NOMO-1 (cell line): ENCODE results near the gene GEMIN8.
A peak's percentile ranks its signal among the peaks of the same experiment; 100 is the strongest.

Source experiments
- DNase-seq, 2 experiments: peaks; one replicate each; lab custom pipeline; 2025; ENCODE audit not compliant: unreplicated experiment in 2 of 2; lab: John Stamatoyannopoulos, UW

GEMIN8 gene

DNA sequence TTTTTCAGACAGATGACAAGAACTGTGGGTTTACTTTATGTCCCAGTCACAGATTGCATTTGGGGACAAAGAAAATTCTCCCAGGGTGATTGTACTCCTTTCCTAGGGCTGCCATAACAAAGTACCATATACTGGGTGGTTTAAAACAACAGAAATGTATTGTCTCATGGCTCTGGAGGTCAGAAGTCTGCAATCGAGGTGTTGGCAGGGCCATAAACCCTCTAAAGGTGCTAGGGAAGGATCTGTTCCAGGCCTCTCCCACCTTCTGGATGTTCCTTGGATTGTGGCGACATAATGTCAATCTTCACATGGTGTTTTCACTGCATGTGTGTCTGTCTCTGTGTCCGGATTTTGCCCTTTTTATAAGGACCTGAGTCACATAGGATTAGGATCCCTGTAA, 12.3 kb downstream of the GEMIN8 start:
- DNase-seq, result no peak

- no peak for DNase-seq
Observed at GRCh38 chrX:14015941-14016340, 13.8 kb downstream of the GEMIN8 start.

- no peak for DNase-seq
Observed at GRCh38 chrX:14015294-14015693, 14.4 kb downstream of the GEMIN8 start.

GRCh38 chrX:14014526-14014925, 15.2 kb downstream of the GEMIN8 start:
- no peak for DNase-seq

- DNase-seq, result no peak
Observed at GRCh38 chrX:14013054-14013453, 16.6 kb downstream of the GEMIN8 start.

DNA sequence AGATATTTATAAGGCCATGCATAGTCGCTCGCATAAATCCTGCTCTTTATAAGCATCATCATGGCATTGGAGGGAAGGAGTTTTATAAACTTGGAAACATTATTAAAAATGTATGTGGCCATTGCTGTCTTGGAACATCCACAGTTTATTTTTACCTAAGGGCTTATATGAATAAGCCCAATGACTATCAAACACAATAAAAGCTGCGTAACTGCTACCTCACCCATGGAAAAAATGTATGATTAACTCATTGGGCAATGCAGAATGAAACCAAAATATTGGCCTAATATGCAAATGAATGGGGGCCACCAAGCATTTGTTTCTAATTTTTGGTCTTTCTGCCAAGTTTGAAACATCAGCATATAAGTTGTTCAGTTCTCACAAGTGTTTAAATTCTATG, 19.1 kb downstream of the GEMIN8 start:
- no peak for DNase-seq

GRCh38 chrX:14006540-14006939, 23.2 kb downstream of the GEMIN8 start:
- no peak for DNase-seq

- DNase-seq, result no peak
Observed at GRCh38 chrX:14003876-14004425, 25.7 kb downstream of the GEMIN8 start.

GRCh38 chrX:14003028-14003427, 26.7 kb downstream of the GEMIN8 start:
- DNase-seq, result no peak

DNA sequence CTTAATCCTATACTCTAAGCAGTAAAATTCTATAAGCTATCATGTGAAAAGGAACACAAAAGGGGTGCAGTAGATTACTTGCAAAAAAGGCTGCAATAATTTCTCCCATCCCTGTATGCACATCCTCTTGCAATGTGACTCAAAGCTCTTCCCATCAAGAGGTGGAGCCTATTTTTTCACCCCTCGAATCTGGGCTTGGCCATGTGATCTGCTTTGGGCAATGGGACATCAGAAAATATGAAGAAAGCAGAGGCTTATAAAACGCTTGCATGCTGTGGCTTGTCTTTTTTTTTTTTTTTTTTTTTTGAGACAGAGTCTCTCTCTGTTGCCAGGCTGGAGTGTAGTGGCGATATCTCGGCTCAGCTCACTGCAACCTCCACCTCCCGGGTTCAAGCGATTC, 33.0 kb downstream of the GEMIN8 start:
- DNase-seq, result no peak

DNA sequence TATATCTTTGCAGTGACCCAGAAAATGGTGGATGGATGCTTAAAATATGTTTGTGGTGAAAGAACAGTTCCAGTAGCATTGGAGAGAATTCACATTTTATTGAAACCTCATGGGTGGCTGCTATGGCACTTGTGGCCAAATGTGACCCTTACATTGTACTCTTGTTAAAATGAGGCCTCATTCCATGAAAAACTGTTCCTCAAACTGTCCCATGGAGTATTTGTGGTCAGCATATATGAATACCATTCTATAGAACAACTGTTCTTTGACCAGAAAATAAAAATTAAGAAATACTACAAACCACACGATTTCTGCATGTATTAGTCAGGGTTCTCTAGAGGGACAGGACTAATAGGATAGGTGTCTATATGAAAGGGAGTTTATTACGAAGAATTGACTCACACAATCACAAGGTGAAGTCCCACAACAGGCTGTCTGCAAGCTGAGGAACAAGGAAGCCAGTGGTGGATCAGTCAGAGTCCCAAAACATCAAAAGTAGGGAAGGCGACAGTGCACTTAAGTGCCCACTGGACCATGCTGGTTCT, 35.1 kb downstream of the GEMIN8 start:
- DNase-seq, result no peak

DNA sequence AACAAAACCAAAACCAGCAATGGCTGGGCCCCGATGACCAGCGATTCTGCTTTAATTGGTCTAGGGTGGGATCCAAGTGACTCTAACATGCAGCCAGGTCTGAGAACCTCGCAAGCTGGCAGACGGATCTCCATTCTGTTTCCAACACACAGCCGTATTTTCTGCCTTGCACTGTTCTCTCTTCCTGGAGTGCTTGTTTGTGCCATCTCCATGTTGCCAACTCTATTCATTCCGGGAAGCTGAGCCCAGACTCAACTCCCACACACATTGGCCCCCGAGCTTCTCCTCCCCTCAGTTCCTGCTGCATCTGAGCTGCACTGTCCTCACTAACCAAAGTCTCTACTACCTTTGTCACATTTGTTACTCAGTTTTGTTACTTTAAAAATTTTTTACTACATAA, 35.6 kb downstream of the GEMIN8 start:
- DNase-seq, result no peak

DNA sequence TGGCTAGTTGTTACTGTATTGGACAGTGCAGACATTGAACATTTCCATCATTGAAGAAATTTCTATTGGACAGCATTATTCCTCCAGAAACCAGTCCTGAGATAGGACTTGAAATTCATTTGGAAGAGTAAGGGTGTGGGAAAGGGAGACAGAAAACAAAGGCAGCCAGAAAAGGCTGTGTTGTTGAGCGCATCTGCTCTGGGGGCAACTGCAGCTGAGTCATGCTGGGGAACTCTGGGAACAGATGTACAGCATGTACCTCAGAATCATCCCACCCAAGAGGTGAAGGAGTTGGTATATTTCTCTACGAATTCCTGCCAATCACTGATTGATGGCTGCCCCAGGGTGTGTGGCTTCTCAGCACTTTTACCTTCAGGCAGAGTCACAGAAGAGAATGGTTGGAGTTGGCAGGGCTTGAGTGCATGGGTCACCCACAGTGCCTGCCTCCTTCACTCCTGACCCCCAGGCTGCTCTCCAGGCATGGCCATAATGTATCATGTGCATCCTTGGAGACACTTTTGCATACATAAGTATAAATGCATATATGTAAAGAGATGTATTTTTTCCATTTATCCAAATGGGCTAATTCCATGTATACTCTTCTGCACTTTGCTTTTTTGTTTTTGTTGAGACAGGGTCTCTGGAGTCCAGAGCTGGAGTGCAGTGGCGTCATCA, 39.4 kb downstream of the GEMIN8 start:
- DNase-seq, result no peak

DNA sequence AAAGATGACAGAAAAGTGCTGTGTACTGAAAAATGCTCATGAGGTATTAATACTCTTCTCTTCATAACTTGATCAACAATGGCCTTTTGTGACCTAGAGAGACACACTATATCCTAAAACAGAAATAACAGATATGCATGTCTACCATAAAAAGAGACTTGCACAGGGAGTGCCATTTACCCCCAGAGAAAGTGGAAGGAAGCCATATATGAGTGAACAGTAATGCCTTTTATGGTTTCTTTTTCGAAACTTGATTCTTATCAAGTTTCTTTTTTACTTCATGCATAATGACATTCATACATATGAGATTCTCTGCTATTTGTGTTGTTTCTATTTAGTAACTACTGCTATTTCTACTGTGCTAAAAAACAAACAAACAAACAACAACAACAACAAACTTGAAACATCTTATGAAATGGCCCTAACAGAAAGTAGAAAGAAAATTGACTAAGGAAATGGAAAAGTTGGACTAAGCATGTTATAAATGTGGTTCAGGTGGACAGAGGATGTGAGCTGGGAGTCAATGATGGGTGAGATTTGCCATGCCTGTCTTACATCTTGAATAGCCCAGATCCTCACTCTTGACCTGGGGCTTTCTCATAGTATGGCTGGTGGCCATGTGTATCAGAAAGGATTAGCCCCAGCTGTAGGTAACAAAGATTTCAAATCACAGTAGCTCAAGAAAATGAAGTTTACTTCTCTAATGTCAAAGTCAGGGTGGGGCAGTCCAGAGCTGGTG, 43.8 kb downstream of the GEMIN8 start:
- DNase-seq, result no peak

GRCh38 chrX:13983734-13984133, 46.0 kb downstream of the GEMIN8 start:
- peak; percentile 84 to 89 for DNase-seq

DNA sequence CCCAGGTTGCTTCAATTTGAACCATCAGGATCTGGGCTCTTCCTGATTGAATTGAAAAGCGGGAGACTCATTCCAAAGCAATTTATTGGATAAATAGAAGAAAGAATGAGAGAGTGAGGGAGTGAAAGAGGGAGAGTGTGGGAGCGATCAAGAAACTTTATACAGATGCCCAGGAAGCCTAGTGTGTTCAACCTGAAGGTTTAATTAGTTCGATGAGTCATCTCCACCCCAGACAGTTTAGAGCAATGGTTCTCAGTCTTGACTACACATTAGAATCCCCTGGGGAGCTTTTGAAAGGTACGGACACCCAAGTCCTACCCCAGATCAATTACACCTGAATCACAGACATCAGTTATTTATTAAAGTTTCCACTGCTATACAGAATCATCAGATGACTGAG, 61.5 kb downstream of the GEMIN8 start:
- DNase-seq, result no peak

DNA sequence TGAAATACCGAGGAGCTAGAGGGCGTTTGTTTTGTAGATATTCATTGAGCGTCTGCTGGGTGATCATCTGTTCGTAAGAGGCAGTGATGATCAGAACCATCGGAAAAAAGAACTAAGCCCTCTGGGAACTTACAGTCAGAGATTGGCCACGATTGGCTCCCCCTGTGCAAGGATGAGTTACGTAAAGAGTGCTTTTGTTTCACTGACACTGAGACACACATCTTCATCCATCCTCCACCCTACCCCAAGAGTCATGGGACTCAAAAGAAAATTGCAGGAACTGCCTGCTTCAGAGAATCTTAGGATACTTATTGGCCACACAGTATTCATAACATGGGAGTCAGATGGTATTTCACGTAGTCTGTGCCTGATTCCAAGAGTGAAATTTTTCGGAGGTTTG, 62.1 kb downstream of the GEMIN8 start:
- DNase-seq, result no peak

- no peak for DNase-seq
Observed at GRCh38 chrX:13966793-13967125, 62.9 kb downstream of the GEMIN8 start.

GRCh38 chrX:13966071-13966792, 63.5 kb downstream of the GEMIN8 start:
- DNase-seq, result no peak

- no peak for DNase-seq
Observed at GRCh38 chrX:13965531-13965930, 64.2 kb downstream of the GEMIN8 start.

DNA sequence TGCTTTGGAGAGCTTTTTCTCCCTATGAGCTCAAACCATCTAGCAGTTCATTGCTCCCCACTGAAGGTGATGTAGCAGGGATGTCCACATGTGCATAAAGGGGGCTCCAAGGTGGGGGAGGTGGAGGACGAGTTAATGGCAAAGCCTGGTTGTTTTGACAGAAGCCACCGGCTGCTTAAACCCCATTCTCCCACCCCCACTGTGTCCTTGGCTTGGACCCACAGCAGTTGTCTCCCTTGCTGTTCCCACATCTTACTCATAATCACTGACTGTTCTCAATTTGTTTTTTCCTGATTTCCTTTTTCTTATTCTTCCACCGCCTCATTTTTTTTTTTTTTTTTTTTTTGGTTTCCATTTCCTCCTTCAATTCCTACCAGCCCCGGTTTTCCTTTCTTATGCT, 72.7 kb downstream of the GEMIN8 start:
- DNase-seq, result no peak
